HG02938 (cell line): Measurements from ENCODE around the gene ORC1.

Experiments
- ATAC-seq: cut with Tn5 transposase; IDR thresholded peaks from one replicate; pipeline ENCODE4 v1.9.1; 2021; ENCODE audit warnings: mild to moderate bottlenecking, moderate library complexity; ENCODE audit not compliant: unreplicated experiment

Gene ORC1

GRCh38 chr1:52404116-52404974 lies at the start of gene ORC1, which contains the start of gene PRPF38A:
Gene ORC1 (minus strand): TSS chr1:52404423. CDS start chr1:52402223, 2,200 bp downstream.
Gene PRPF38A (plus strand): TSS chr1:52404602. CDS start chr1:52404750, 148 bp downstream.
- ATAC-seq: peak; percentile 95

GRCh38 chr1:52444463-52444862 lies 40.2 kb upstream of the ORC1 start:
- no peak for ATAC-seq

DNA sequence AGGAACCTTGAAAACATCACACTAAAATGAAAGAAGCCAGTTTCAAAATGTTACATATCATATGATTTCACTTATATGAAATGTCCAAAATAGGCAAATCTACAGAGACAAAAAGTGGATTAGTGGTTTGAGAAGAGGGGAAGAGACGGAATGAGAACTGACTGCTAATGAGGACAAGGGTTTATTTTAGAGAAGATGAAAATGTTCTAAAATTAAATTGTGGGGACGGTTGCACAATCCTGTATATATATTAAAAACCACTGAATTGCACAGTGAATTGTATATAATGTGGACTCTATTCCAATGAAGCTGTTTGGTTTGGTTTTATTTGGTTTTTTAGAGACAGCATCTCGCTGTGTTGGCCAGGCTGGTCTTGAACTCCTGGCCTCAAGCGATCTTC lies 35.8 kb upstream of the ORC1 start:
- ATAC-seq: no peak

- no peak for ATAC-seq
These were observed 32.6 kb upstream of the ORC1 start for GRCh38 chr1:52436817-52437216.

DNA sequence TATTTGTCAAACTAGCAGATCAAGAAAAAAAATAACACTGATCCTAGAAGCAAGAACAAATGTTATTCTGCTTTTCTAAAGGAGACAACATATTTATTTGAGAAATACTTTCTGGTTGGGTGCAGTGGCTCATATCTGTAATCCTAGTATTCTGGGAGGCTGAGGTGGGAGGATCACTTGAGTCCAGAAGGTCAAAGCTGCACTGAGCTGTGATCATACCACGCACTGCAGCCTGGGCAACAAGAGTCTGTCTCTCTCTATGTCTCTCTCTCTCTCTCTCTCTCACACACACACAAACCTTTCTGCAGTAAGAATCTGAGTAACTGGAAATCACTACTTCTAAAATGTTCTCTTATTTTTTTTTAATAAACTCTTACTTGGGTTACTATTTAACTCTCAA lies 31.4 kb upstream of the ORC1 start:
- no peak for ATAC-seq

DNA sequence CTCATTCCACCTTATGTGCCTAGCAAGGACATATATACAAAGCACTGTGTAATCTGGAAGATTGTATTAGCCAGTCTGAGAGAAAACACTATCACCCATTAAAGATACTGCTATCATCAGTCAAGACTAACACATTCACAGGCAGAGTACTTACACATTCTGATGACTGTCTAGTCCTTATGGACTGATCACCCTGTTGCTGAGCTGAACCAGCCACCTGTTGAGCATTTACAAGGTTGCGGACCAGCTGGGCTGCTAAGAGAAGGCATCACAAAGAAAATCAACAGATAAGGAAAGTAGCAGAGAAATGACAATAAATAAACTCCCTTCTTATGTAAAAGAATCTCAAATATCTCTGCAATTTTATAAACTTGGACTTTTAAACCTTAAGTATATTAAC lies 31.0 kb upstream of the ORC1 start:
- ATAC-seq: no peak

GRCh38 chr1:52432807-52433206 lies 28.6 kb upstream of the ORC1 start:
- no peak for ATAC-seq

DNA sequence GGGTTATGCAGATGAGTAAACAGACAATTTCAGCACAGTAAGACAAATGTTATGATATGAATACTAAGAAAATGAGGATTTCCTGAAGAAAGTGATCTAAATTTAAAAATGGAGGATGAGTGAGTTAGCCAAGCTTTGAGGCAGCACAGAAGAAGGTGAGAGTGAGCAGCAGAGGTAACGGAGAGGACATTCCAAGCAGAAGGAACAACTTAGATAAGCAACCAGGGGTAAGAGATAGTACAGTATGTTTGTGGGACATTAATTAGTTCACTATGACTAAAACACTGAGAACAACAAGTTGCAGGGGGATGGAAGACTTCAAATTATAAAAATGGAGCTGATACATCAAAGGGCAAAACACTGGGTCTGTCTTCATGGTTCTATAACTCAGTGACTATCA lies 22.9 kb upstream of the ORC1 start:
- no peak for ATAC-seq

- ATAC-seq: no peak
These were observed 22.1 kb upstream of the ORC1 start for GRCh38 chr1:52426371-52426770.

DNA sequence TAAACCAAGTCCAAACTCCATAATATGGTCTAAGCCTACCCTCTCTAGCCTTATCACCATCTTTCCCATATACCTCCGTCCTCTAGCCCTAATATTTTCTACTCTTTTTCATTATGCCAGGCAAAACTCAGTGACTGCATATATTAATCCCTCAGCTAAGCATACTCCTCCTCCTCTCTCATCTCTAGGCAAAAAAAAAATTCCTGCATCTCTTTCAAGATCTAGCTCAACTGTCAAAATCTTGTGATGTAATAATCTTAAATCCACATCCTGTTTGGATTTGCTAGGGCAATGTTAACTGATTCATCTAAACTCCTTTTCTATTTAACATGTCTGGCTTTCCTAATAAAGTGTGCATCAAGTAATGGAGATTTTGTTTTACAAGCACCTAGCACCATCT lies 20.6 kb upstream of the ORC1 start:
- ATAC-seq: no peak

GRCh38 chr1:52424231-52424636 lies 20.0 kb upstream of the ORC1 start:
- ATAC-seq: no peak

DNA sequence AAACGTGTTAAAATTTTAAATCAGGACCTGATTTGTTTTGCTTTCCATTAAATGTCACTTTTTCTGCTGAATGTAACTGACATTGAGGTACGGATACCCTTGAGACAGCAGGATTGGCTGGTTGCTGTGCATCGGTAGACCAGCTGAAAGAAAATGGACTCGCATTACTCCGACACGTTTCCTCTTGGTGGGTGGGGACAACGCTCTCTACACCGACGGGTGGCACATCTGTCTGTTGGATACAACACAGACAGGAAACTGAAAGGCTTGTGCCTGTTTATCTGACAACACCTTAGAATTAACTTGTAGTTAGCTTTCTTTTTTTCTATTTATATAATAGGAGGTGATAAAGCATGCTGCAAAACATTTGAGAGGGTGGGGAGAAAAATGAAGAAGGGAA lies 19.5 kb upstream of the ORC1 start:
- ATAC-seq: no peak

DNA sequence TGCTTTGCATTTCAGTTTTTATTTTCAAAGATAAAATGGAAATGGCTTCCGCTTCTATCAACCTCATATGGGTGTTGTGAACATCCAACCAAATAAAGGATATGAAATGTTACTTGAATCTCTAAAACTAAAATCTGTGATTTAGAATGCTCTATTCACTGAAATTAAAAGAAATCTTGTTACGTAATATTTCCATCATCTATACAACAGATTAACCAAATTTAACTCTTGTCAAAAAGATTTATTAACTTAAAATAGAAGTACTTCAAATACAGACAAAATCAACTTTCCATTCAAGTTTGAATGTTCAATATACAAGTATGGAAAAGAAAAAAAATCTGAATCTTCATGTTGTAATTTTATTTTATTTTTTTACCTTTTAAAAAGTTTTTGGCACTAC lies 18.8 kb upstream of the ORC1 start:
- no peak for ATAC-seq

GRCh38 chr1:52420713-52421112 lies 16.5 kb upstream of the ORC1 start:
- no peak for ATAC-seq

- ATAC-seq: no peak
These were observed 12.6 kb upstream of the ORC1 start for GRCh38 chr1:52416811-52417210.

GRCh38 chr1:52414942-52415341 lies 10.7 kb upstream of the ORC1 start:
- no peak for ATAC-seq

DNA sequence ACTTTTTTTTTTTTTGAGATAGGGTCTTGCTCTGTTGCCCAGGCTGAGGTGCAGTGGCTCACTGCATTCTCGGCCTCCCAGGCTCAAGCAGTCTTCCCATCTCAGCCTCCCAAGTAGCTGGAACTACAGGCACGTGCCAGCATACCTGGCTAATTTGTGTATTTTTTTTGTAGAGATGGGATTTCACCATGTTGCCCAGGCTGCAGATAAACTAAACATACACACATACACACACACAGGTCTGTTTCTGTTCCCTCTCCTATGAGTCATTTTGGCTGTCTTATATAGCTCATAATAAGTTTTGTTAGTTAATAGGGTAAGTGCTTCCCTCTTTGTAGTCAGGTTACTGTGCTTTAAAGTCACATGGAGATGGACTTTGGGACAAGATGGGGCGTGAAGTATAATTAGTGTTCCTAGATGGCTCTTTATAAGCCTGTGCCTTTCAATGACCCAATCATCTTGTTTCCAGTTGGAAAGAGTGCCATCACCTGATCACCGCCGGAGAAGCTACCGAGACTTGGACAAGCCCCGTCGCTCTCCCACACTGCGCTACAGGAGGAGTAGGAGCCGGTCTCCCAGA lies 9.3 kb upstream of the ORC1 start:
- ATAC-seq: no peak

- ATAC-seq: no peak
These were observed 734 bp upstream of the ORC1 start for GRCh38 chr1:52404975-52405338.

- peak; percentile 30 for ATAC-seq
These were observed 582 bp downstream of the ORC1 start for GRCh38 chr1:52403566-52404115.

- ATAC-seq: no peak
These were observed 1.4 kb downstream of the ORC1 start for GRCh38 chr1:52402860-52403240.

- ATAC-seq: no peak
These were observed 4.1 kb downstream of the ORC1 start for GRCh38 chr1:52400131-52400530.

GRCh38 chr1:52399629-52400028 lies 4.6 kb downstream of the ORC1 start:
- ATAC-seq: no peak
